T-helper 2 cell treated with Interferon-gamma antibody and Interleukin-4, amounts not matched to agents 5 μg/mL and 100 μg/mL, for 36 hours (primary cell): Measurements from ENCODE around the gene PARP12.
A peak's percentile ranks its signal among the peaks of the same experiment; 100 is the strongest.

Source experiments
- DNase-seq: peaks from one replicate; pipeline ENCODE4 v3.0.0; 2021; ENCODE audit warnings: low spot score
- H3K27ac Mint-ChIP-seq: one replicate; pipeline ENCODE4 v1.8.0; 2021; ENCODE audit warnings: mild to moderate bottlenecking, mixed read lengths
- H3K27me3 Mint-ChIP-seq: one replicate; pipeline ENCODE4 v1.8.0; 2021; ENCODE audit warnings: low read depth, mixed read lengths
- H3K36me3 Mint-ChIP-seq: one replicate; pipeline ENCODE4 v1.8.0; 2021; ENCODE audit warnings: low read depth, mixed read lengths
- H3K4me1 Mint-ChIP-seq: one replicate; pipeline ENCODE4 v1.8.0; 2021; ENCODE audit warnings: low read depth, mixed read lengths
- H3K4me3 Mint-ChIP-seq: one replicate; pipeline ENCODE4 v1.8.0; 2022; ENCODE audit warnings: mild to moderate bottlenecking, moderate library complexity, mixed read lengths
- H3K9me3 Mint-ChIP-seq: one replicate; pipeline ENCODE4 v1.8.0; 2021; ENCODE audit warnings: mixed read lengths

PARP12 gene

DNA sequence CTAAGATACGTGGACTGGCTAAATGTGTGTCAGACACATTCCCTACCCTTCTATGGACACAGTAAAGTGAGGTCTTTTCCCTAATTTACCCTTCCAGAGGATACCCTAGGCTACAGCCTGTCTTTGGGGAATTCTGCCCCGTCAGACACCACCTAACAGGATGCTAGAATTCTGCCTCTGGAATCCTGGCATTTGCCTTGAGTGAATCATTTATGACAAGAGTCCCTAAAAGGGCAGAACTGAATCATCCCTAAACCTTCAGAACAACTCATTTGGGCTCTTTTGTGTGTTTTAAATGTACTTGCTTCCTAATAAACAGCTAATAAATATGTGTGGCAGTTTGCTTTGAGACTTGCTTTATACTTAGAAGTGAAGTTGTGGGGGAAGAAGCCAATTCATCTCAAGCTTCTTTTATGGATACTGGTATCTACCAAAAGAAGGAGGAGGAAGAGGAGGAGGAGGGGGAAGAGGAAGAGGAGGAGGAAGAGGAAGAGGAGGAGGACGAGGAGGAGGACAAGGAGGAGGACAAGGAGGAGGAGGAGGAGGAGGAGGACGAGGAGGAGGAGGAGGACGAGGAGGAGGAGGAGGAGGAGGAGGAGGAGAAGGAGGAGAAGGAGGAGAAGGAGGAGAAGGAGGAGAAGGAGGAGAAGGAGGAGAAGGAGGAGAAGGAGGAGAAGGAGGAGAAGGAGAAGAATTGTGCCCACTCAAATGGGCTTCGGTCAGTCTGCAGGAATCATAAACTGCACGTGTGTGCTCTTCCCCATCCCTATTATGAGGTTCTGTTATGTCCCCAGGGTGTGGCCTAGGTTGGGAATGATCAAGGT lies 27.1 kb downstream of the PARP12 start:
- Mint-ChIP-seq H3K9me3 (no peaks in the 10 kb centered on the region), H3K4me1 (peaks cover 35% of the 10 kb centered on the region), H3K36me3 (peaks cover 69% of the 10 kb centered on the region), H3K4me3 (no peak overlapping the region), H3K27ac (no peak overlapping the region), H3K27me3 (no peaks in the 10 kb centered on the region)
- DNase-seq, result no peak

DNA sequence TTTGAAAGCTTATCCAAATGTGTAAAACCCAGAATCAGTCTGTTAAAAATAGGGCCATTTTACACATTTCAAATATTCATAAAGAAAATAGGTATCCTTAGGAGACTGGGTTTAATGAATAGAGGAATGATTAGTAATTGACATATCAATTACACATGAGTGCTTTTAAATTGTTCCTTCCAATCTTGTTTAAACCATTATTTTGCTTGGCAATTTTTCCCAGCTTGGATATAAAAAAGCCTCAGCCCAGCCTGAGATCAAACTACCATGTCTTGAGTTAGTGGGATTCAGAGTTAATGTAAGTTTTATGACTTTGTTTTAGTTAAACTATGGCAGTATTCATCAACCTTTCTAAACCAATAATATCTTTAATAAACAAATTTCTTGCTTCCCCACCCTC lies 28.3 kb downstream of the PARP12 start:
- no peaks in the 10 kb centered on the region for H3K27me3 Mint-ChIP-seq
- DNase-seq, result no peak
- no peak overlapping the region for H3K27ac Mint-ChIP-seq
- H3K36me3 Mint-ChIP-seq, result peaks cover 64% of the 10 kb centered on the region
- H3K4me3 Mint-ChIP-seq, result no peak overlapping the region
- peaks cover 30% of the 10 kb centered on the region for H3K4me1 Mint-ChIP-seq
- no peaks in the 10 kb centered on the region for H3K9me3 Mint-ChIP-seq

DNA sequence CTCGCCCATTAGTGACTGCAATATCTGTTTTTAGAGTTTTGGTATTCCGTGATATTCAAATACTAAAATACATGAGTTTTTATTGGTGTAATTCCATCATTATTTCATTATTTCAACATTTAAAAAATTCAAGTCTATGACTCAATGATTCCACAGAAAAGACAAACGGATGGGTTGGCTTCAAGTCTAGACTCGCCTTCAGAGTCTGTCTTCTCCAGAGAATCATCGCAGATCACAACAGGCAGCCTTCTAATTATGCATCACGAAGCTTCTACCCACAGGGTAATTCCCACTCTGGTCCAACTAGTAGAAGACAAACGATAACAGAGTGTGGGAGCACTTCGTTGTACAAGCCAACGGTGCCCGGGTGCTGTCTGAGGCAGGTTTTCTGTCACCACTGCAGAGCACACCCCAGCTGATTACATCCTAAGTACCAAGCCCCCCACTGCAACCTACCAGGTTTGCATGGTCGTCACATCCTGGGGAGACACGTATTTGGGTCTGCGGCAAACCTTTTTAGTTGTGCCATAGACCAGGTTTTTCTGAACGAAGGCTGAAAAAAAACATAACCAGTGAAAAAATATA lies 28.9 kb downstream of the PARP12 start:
- Mint-ChIP-seq H3K4me3 (no peak overlapping the region), H3K4me1 (peaks cover 25% of the 10 kb centered on the region), H3K27me3 (no peaks in the 10 kb centered on the region), H3K9me3 (no peaks in the 10 kb centered on the region), H3K27ac (no peak overlapping the region), H3K36me3 (peaks cover 61% of the 10 kb centered on the region)
- no peak for DNase-seq

DNA sequence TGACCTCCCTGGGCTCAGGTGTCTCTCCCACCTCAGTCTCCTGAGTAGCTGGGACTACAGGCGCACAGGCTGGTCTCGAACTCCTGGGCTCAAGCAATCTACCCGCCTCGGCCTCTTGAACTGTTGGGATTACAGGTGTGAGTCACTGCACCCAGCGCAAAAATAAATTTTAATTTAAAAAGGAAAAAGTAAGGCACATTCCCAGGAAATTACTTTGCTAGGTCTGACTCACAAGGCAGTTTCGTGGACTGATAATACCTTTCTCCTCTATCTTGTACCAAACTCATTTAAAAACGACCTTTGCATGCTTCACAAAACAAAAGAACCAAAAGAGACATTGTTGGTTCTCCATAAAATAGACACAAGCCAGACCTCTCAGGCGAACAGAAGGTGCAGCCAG lies 29.7 kb downstream of the PARP12 start:
- Mint-ChIP-seq H3K9me3 (no peaks in the 10 kb centered on the region), H3K36me3 (peaks cover 63% of the 10 kb centered on the region), H3K4me1 (peaks cover 28% of the 10 kb centered on the region), H3K4me3 (peak overlapping the region; percentile 5), H3K27me3 (no peaks in the 10 kb centered on the region), H3K27ac (no peak overlapping the region)
- DNase-seq, result no peak

DNA sequence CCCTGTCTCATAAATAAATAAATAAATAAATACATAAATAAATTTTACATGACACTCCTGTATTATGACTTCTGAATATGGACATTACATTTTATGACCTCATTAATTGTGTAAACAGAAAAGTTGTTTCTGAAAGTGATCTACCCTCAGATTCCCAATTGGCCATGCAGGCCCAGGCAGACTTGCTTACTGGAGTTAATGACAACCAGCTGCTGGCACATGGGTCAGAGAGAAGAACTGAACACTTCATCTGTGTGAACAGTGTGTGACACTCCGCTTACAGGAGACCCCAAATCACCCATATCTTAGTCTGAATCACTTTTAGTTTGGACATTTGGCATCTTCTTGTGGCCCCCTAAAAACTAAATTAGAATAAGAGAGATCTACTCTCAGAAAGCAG lies 31.4 kb downstream of the PARP12 start:
- no peak for DNase-seq
- Mint-ChIP-seq H3K4me1 (peaks cover 18% of the 10 kb centered on the region), H3K36me3 (peaks cover 53% of the 10 kb centered on the region), H3K9me3 (no peaks in the 10 kb centered on the region), H3K27ac (no peak overlapping the region), H3K4me3 (no peak overlapping the region), H3K27me3 (no peaks in the 10 kb centered on the region)

DNA sequence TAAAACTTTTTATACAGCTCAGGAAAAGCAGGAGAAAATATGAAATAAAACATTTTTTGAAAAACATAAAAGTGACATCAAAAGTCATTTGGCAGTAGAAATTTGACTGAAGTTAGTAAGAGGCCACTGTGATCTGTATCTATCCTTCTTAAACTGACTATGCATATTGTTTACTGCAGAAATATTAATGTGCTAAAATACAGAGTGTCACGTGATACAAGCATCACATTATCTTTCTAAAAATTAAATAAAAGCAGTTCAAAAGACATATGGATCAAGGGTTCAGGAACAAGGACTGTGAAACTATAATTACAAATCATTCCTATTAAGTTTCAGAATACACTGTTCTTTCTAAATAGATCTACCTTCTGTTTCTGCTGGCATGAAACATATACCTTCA lies 33.7 kb downstream of the PARP12 start:
- H3K4me3 Mint-ChIP-seq, result no peak overlapping the region
- DNase-seq, result no peak
- H3K27me3 Mint-ChIP-seq, result no peaks in the 10 kb centered on the region
- no peak overlapping the region for H3K27ac Mint-ChIP-seq
- peaks cover 55% of the 10 kb centered on the region for H3K36me3 Mint-ChIP-seq
- H3K4me1 Mint-ChIP-seq, result peaks cover 11% of the 10 kb centered on the region
- H3K9me3 Mint-ChIP-seq, result no peaks in the 10 kb centered on the region

DNA sequence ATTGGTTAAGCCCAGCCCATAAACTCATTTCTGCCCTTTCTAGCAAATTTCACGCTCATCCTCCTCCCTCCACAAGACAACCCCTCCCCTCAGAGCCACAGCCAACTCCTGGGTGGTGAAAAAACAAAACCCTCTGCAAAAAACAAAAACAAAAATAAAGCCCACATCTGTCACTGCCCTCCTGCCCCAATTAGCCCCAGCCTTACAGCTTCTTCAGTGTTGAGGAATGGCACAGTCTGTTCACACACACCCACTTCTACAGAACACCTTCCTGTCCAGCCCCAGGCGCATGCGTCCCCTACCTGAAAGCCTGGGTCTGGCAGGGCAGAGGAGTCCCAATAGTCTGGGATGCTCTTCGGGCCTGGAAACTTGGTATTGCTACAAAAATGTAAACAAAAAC lies 34.4 kb downstream of the PARP12 start:
- no peaks in the 10 kb centered on the region for H3K9me3 Mint-ChIP-seq
- no peak for DNase-seq
- H3K27me3 Mint-ChIP-seq, result no peaks in the 10 kb centered on the region
- peaks cover 8% of the 10 kb centered on the region for H3K4me1 Mint-ChIP-seq
- H3K27ac Mint-ChIP-seq, result peak overlapping the region; percentile 13
- H3K4me3 Mint-ChIP-seq, result no peak overlapping the region
- H3K36me3 Mint-ChIP-seq, result peaks cover 55% of the 10 kb centered on the region

DNA sequence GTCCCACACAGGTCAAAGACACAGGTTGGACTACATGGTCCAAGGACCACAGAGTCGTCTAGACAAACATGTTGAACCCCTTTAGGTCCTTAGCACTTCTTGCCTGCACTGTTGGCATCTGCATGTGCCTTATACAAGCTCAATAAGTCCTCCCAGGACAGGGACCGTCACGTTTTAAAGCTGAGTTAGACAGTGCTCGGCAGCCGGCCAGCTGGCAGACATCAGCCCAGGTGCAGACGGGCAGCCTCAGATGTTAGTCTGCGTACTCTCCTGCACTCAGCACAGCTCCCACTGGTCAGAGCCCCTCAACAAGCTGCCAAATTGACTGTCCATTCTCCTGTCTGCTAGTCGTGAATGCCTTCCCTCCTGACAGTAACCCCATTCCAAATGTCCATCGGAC lies 34.9 kb downstream of the PARP12 start:
- Mint-ChIP-seq H3K36me3 (peaks cover 55% of the 10 kb centered on the region), H3K9me3 (no peaks in the 10 kb centered on the region), H3K27me3 (no peaks in the 10 kb centered on the region), H3K4me1 (peaks cover 6% of the 10 kb centered on the region), H3K27ac (no peak overlapping the region), H3K4me3 (no peak overlapping the region)
- DNase-seq, result no peak

DNA sequence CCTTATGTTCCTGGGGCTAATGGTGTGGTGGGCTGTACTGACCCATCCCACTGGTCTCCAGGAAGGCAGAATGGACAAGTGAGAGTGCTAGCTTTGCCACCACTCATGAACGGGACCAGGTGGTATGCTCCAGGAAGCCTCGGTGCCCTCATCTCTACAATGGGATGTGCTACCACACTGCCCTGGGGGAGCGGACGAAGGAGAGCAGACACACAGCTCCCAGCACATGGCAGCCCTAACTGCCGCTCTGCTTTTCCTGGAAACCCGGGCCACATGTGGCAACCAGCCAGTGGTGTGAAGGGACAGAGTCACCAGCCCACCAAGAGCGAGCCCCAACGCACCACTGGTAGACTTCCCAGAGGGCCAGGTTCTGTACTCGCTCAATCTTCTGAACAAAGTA lies 35.8 kb downstream of the PARP12 start:
- DNase-seq, result no peak
- no peak overlapping the region for H3K4me3 Mint-ChIP-seq
- H3K9me3 Mint-ChIP-seq, result no peaks in the 10 kb centered on the region
- peaks cover 6% of the 10 kb centered on the region for H3K4me1 Mint-ChIP-seq
- H3K27me3 Mint-ChIP-seq, result no peaks in the 10 kb centered on the region
- H3K36me3 Mint-ChIP-seq, result peaks cover 57% of the 10 kb centered on the region
- no peak overlapping the region for H3K27ac Mint-ChIP-seq

DNA sequence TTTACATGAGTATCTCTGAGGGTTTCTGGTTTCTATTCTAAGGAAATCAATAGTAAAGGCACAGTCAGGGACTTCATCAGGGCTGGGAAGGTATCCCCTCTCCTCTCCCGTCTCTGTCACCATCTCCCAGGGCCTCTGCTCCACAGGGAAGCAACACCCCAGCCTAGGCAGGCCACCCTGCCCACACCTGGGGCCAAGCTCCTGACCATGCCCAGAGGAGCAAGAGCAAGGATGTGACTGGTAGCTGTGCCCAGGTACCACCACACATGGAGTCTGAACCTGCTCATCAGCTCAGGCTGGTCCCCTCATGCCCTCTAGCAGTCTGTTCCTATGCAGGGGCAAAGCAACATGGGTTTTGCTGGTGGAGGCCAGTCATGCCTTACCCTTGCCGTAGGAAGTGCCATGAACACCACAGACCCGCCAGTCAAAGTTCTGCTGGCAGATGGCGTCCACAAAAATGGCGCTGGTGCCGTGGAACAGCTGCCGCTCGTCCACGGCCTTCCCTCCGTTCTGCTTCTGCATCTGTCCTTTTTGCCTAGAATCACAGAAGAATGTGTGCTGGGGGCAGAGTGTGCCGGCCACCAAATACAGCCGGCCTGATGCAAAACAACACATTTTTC lies 36.8 kb downstream of the PARP12 start:
- no peak for DNase-seq
- Mint-ChIP-seq H3K4me1 (peaks cover 6% of the 10 kb centered on the region), H3K27ac (no peak overlapping the region), H3K27me3 (no peaks in the 10 kb centered on the region), H3K4me3 (no peak overlapping the region), H3K36me3 (peaks cover 54% of the 10 kb centered on the region), H3K9me3 (no peaks in the 10 kb centered on the region)

DNA sequence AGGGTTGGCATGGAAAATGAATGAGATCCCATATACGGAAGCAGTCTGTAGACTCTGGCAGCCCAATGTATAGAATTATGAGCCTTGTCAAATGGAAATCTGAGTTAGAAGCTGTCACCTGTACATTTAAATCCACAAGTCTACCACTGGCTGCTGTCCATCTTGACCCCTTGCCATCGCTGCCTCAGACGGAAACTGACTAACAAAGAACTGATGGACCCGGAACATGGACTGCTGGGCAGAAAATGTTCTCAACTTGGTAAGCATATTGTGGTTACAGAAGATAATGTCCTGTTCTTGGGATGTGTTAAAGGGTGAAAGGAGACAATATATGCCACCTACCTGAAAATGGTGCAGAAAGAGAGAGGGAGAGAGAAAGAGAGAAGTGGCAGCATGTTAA lies 37.5 kb downstream of the PARP12 start:
- peaks cover 6% of the 10 kb centered on the region for H3K4me1 Mint-ChIP-seq
- peaks cover 52% of the 10 kb centered on the region for H3K36me3 Mint-ChIP-seq
- no peak for DNase-seq
- no peaks in the 10 kb centered on the region for H3K27me3 Mint-ChIP-seq
- no peak overlapping the region for H3K4me3 Mint-ChIP-seq
- H3K9me3 Mint-ChIP-seq, result no peaks in the 10 kb centered on the region
- H3K27ac Mint-ChIP-seq, result no peak overlapping the region

DNA sequence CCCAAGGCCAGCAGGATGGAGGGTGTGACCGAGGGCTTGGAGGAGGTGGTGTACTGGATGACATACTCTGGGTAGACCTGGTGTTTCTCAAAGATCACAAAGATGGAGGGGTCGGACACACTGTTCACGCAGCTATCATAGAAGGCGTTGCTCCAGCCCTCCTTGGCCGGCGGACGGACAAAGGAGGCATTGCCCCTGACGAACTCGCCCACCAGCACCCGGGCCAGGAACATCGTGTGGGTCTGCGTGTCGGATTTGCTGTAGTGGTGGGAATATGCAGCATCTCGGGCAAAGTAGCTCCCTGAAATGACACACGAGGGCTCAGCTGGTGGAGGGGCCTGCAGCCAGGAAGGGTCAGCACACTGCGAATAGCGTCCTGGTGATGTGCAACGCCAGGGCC lies 38.2 kb downstream of the PARP12 start:
- Mint-ChIP-seq H3K36me3 (peaks cover 48% of the 10 kb centered on the region), H3K9me3 (no peaks in the 10 kb centered on the region), H3K4me3 (no peak overlapping the region), H3K4me1 (peaks cover 5% of the 10 kb centered on the region), H3K27me3 (no peaks in the 10 kb centered on the region), H3K27ac (no peak overlapping the region)
- DNase-seq, result no peak

DNA sequence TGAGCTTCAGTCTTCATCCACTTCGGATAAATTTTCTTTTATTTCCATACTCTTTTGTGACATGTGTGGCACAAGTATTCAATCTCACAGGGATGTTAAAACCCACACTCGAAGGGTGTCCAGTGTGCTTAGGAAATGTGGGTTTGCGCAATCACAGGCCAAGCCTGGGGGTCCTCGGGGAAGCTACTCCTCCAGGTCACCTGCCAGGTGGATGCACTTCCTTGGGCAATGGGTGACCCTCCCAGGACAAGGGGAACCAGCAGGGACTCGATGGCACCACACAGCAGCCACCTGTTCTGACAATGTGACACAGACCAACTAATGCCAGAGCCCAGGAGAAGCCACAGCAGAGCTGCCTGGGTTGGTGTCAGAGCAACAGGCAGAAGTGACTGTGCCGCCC lies 39.0 kb downstream of the PARP12 start:
- Mint-ChIP-seq H3K9me3 (no peaks in the 10 kb centered on the region), H3K36me3 (peaks cover 43% of the 10 kb centered on the region), H3K4me1 (peaks cover 5% of the 10 kb centered on the region), H3K4me3 (no peak overlapping the region), H3K27ac (no peak overlapping the region), H3K27me3 (no peaks in the 10 kb centered on the region)
- DNase-seq, result no peak

DNA sequence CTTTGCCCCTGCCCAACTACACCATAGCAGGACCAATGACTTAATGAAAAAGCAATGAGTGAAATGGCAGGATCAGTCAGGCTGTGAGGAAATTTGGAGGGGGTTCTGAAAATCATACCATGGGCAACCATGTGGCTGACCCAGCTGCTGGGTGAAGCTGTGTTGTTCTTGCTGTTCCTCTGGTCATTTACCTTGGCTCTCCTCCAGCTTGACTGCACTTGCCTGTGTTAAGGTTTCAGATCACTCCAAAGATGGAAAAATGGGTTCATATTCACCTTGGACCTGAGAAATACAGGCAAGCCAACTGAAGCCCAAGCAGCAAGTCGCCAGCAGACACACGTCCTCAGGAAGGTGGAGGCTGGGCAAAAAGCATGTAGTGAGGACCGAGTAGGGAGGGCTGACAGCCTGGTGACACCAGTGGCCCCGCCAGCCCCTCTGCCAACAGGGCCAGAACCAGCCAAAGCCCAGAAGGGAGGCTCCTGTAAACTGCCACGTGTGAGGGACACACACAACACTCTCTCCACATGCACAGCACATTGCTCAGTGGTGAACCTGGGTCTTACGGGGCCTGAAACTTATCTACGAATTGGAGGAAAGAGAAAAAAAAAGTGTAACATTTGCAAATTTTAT lies 40.1 kb downstream of the PARP12 start:
- no peak overlapping the region for H3K4me3 Mint-ChIP-seq
- no peaks in the 10 kb centered on the region for H3K9me3 Mint-ChIP-seq
- no peak overlapping the region for H3K27ac Mint-ChIP-seq
- no peak for DNase-seq
- peaks cover 37% of the 10 kb centered on the region for H3K36me3 Mint-ChIP-seq
- H3K4me1 Mint-ChIP-seq, result peaks cover 1% of the 10 kb centered on the region
- no peaks in the 10 kb centered on the region for H3K27me3 Mint-ChIP-seq
